Testis (tissue), 5 donors: Measurements from ENCODE around the gene PKD2. TPM values are rescaled to one million over a fixed set of nuclear protein-coding genes. Genes with fewer than 3 reads are reported as not detected.

Experiments
- DNase-seq: peaks from one replicate; pipeline ENCODE4 v3.0.0-alpha.2; 2019
- H3K27ac ChIP-seq, 2 donors: fragments of 200-600 bp; sonication (generic); one replicate each; pipeline ENCODE4 v1.5.1; 2019
- H3K27me3 ChIP-seq: fragments of 200-600 bp; sonication (generic); one replicate; pipeline ENCODE4 v1.5.1; 2019
- H3K36me3 ChIP-seq: fragments of 200-600 bp; sonication (generic); one replicate; pipeline ENCODE4 v1.5.1; 2017; ENCODE audit warnings: low read depth; ENCODE audit errors: missing control alignments
- H3K4me1 ChIP-seq: fragments of 200-600 bp; sonication (generic); one replicate; pipeline ENCODE4 v1.5.1; 2019
- H3K4me3 ChIP-seq, 2 donors: fragments of 200-600 bp; sonication (generic); one replicate each; pipeline ENCODE4 v1.5.1; 2017 to 2019
- H3K9me3 ChIP-seq: fragments of 200-600 bp; sonication (generic); one replicate; pipeline ENCODE4 v1.5.1; 2017
- CTCF ChIP-seq, 3 experiments: fragments of 450-650 bp in 2 of 3; fragments of 200-600 bp in 1 of 3; sonication (generic) in 1 of 3; IDR thresholded peaks; one replicate each; pipeline ENCODE4 v1.5.1; 2016 to 2019; ENCODE audit warnings: antibody characterized with exemption in 3 of 3, mild to moderate bottlenecking in 2 of 3, moderate library complexity in 1 of 3
- POLR2A ChIP-seq: fragments of 450-650 bp; IDR thresholded peaks from one replicate; pipeline ENCODE4 v1.6.1; 2017; ENCODE audit warnings: antibody characterized with exemption, mild to moderate bottlenecking, moderate library complexity
- WGBS, 2 donors: methylation state at CpG; one replicate each; pipeline ENCODE4 v1.1.5; 2018; 5-methylcytosine and 5-hydroxymethylcytosine counted together
- intact Hi-C: fragments of 100-400 bp; cut with DNase I; formaldehyde crosslinking; loops from one replicate; pipeline ENCODE4 v1.15.1; 2023; ENCODE audit warnings: low total_unique reads
- long read RNA-seq, 2 donors: transcript quantifications; one replicate each; lab custom pipeline, GENCODE V29; 2026
- polyA plus RNA-seq: library from polyadenylated mRNA; stranded (reverse); fragments of 350-450 nt; fragmentation: Illumina TruSeq; extraction: RNeasy Lipid Tissue Mini Kit (QIAGEN cat#74804); gene quantifications from one replicate; pipeline ENCODE4 v1.2.3, GENCODE V29; 2014; ENCODE audit warnings: low read depth, low replicate concordance; ENCODE audit not compliant: insufficient read depth
- total RNA-seq, 2 donors: library from RNA; depleted of rRNA; stranded (reverse); fragments of >200 nt; gene quantifications; one replicate each; pipeline ENCODE4 v1.2.3, GENCODE V29; 2016

PKD2 gene
- total RNA-seq = 10 to 100 TPM; 24.6 to 52.8 TPM
- polyA plus RNA-seq = 18.7 TPM
- long read RNA-seq, donor 1, partial matches to known transcripts = 5 of 6 reads
- long read RNA-seq, donor 1, other reads (novel, unspliced or antisense) = 0 of 6 reads
- long read RNA-seq, donor 2, partial matches to known transcripts = 0 of 1 reads
- long read RNA-seq, donor 2, other reads (novel, unspliced or antisense) = 0 of 1 reads

GRCh38 chr4:88007304-88008121 lies at the start of gene PKD2:
Gene PKD2, plus strand, starts transcription at chr4:88007635. Its CDS starts 99 bp downstream, at chr4:88007734.
- no peak for TF ChIP-seq POLR2A
- TF ChIP-seq CTCF (IDR thresholded peaks at IDR 0.05) = no peak
- no peaks in the 10 kb centered on the region for H3K27me3 ChIP-seq
- no peaks in the 10 kb centered on the region for H3K9me3 ChIP-seq
- H3K4me1 ChIP-seq = peaks cover 8% of the 10 kb centered on the region
- peak; percentile 89 for DNase-seq
- intact Hi-C loops = no loop called here
- 0 to 1% methylated on average over 28 to 55 of the region's 116 CpGs for WGBS, 2 donors
- H3K4me3 ChIP-seq = peak within 1 kb of the TSS; percentile 66 to 85
- H3K36me3 ChIP-seq = no peaks in the 10 kb centered on the region
- peak within 1 kb of the TSS; percentile 85 to 86 for H3K27ac ChIP-seq

GRCh38 chr4:87961993-87962392 lies 45.4 kb upstream of the PKD2 start:
- H3K4me3 ChIP-seq = no peak overlapping the region
- no peaks in the 10 kb centered on the region for H3K9me3 ChIP-seq
- no peak overlapping the region for H3K27ac ChIP-seq
- H3K27me3 ChIP-seq = no peaks in the 10 kb centered on the region
- no peaks in the 10 kb centered on the region for H3K36me3 ChIP-seq
- TF ChIP-seq POLR2A (no peak), CTCF (IDR thresholded peaks at IDR 0.05) (no peak)
- intact Hi-C loops = no loop called here
- WGBS, 2 donors = 71 to 88% methylated on average over 1 of the region's 1 CpG
- H3K4me1 ChIP-seq = peaks cover 1% of the 10 kb centered on the region
- DNase-seq = no peak

GRCh38 chr4:87962398-87963146 lies 44.9 kb upstream of the PKD2 start:
- TF ChIP-seq CTCF (IDR thresholded peaks at IDR 0.05) (no peak), POLR2A (no peak)
- DNase-seq = no peak
- H3K27ac ChIP-seq = no peak overlapping the region
- no peak overlapping the region for H3K4me3 ChIP-seq
- no peaks in the 10 kb centered on the region for H3K36me3 ChIP-seq
- intact Hi-C loops = no loop called here
- WGBS, 2 donors = 86 to 89% methylated on average over 5 of the region's 5 CpGs
- no peaks in the 10 kb centered on the region for H3K4me1 ChIP-seq
- H3K27me3 ChIP-seq = no peaks in the 10 kb centered on the region
- no peaks in the 10 kb centered on the region for H3K9me3 ChIP-seq

- no peak overlapping the region for H3K27ac ChIP-seq
- H3K27me3 ChIP-seq = no peaks in the 10 kb centered on the region
- H3K9me3 ChIP-seq = no peaks in the 10 kb centered on the region
- 91 to 93% methylated on average over 14 to 21 of the region's 21 CpGs for whole genome bisulfite sequencing, 2 donors
- intact Hi-C loops = no loop called here
- no peak overlapping the region for H3K4me3 ChIP-seq
- H3K36me3 ChIP-seq = no peaks in the 10 kb centered on the region
- TF ChIP-seq CTCF (IDR thresholded peaks at IDR 0.05) = no peak
- no peak for TF ChIP-seq POLR2A
- no peaks in the 10 kb centered on the region for H3K4me1 ChIP-seq
- no peak for DNase-seq
Measured at GRCh38 chr4:87965501-87965975, 41.9 kb upstream of the PKD2 start.
